ENCODE results near the gene UAP1L1. TPM values are rescaled to one million over a fixed set of nuclear protein-coding genes. Genes with fewer than 3 reads are reported as not detected.

Gene UAP1L1
- total and polyA plus RNA-seq, 2 of the 8 experiments (the other 6 are each of a cell fraction or from before 2014, with no cell fraction given), result 2.0 to 5.4 TPM

DNA sequence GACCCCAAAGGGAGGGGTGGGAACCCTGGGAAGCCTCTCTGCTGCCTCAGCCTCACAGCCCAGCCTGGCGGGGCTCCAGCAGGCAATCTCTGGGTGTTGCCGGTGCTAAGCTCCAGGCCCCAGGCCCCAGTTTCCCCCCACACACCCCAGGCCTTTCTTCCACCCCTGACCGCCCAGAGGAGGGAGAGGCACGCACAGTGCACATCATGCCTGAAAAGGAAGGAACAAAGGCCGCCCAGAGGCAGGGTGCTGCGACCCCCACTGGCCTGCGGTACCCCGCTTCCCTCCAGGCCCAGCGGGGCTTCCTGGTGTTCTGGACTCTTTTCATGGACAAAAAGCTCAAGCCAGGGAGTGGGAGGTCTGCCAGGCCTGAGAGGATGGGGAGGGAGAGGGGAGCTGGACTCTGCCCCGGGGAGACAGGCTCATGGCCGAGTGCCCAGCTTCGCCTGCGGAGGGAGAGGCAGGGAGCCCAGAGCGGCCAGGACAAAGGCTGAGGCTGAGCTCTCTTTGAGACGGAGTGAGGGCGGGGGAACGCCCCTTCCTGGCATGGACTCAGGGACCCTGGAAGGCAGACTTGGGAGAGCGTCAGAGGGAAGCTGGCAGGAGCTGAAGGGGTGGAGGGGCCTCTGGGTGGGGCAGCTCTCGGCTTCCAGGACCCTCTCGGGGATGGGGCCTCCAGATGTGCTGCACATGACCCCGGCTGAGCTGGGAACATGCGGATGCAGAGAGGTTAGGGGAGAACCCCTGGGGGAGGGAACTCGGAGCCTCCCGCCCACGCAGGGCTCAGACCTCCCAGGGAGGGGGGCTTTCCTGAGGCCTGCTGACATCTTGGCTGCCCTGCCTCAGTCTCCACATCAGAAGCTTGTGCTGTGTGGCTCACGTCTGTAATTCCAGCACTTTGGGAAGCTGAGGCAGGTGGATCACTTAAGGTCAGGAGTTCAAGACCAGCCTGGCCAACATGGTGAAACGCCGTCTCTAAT lies 21.6 kb upstream of the UAP1L1 start:
- peak overlapping the region; percentile 13; the same call in 1 of the 2 replicates for H2BK5ac ChIP-seq (ENCODE audit: low read depth, low read length)
- H3K36me3 ChIP-seq (ENCODE audit: control insufficient read depth in 2 of 4, insufficient read depth in 4 of 4, low read length in 3 of 4), result no peaks in the 10 kb centered on the region
- H2BK12ac ChIP-seq (ENCODE audit: low read depth, low read length), result no peak overlapping the region
- FAIRE-seq (no peak), DNase-seq (ENCODE audit: low read depth in 1 of 2, low spot score in 2 of 2) (no peak)
- peaks cover 0 to 18% (median 11%) of the 10 kb centered on the region in 4 experiments; a peak in 5 of 7 replicates for H3K4me1 ChIP-seq (replicated peaks in 1 of 4; ENCODE audit: control insufficient read depth in 3 of 4, insufficient read depth in 4 of 4, low read length in 3 of 4)
- H2AK5ac ChIP-seq (ENCODE audit: low read depth, low read length), result no peak overlapping the region
- H3K56ac ChIP-seq (replicated peaks; ENCODE audit: insufficient read length, low read depth, low read length), result no peak overlapping the region
- no peaks in the 10 kb centered on the region for H3K79me2 ChIP-seq (ENCODE audit: control insufficient read depth in 1 of 2, insufficient read depth in 2 of 2, low read length in 2 of 2)
- peaks cover 9% of the 10 kb centered on the region; the same call in 1 of the 2 replicates for H3K23me2 ChIP-seq (ENCODE audit: low read depth, low read length)
- no peaks in the 10 kb centered on the region for H3K79me1 ChIP-seq (ENCODE audit: low read depth, low read length)
- no peak overlapping the region for H3K14ac ChIP-seq (ENCODE audit: insufficient read length)
- WGBS, 2 experiments (ENCODE audit: extremely low coverage in 1 of 2, insufficient coverage in 1 of 2, insufficient read length in 1 of 2, insufficient replicate concordance in 2 of 2, low coverage in 1 of 2, low lambda C conversion rate in 2 of 2, missing lambda C conversion rate in 1 of 2), result 71% methylated on average over 22 of the region's 28 CpGs; no CpG with 5 or more reads in 1 of the 2 experiments
- no peak overlapping the region; a peak in 1 of 4 replicates for H3K4me2 ChIP-seq (ENCODE audit: insufficient read depth in 1 of 2, low read depth in 2 of 2, low read length in 2 of 2)
- TF ChIP-seq BCL11A (IDR thresholded peaks at IDR 0.05; ENCODE audit: low read depth in 2 of 2, low read length in 2 of 2), result no peak
- no peak for TF ChIP-seq POLR2AphosphoS5 (IDR thresholded peaks at IDR 0.05; ENCODE audit: low read depth, low read length)
- no peak for TF ChIP-seq CHD2 (IDR thresholded peaks at IDR 0.05; ENCODE audit: low read length)
- peak; percentile 34; the same call in 1 of the 2 replicates for TF ChIP-seq EGR1 (IDR thresholded peaks at IDR 0.05; ENCODE audit: borderline replicate concordance, low read depth, low read length)
- TF ChIP-seq SAP30 (IDR thresholded peaks at IDR 0.05; ENCODE audit: insufficient read depth, insufficient replicate concordance, low read length), result no peak
- no peak for TF ChIP-seq CHD1 (IDR thresholded peaks at IDR 0.05; ENCODE audit: low read depth, low read length)
- no peak for TF ChIP-seq CEBPB (IDR thresholded peaks at IDR 0.05; ENCODE audit: low read depth, low read length)
- TF ChIP-seq CBX5 (IDR thresholded peaks at IDR 0.05; ENCODE audit: low read depth, low read length), result no peak
- peak overlapping the region; percentile 88; the same call in 1 of the 2 replicates for H4K8ac ChIP-seq (ENCODE audit: extremely low read depth, insufficient read depth, low read length)
- no peak overlapping the region for H3K9ac ChIP-seq (replicated peaks in 1 of 4; ENCODE audit: extremely low read depth in 1 of 4, low read depth in 3 of 4, low read length in 3 of 4)
- no peak overlapping the region for H2AFZ ChIP-seq (ENCODE audit: low read length)
- no peak overlapping the region for H2BK20ac ChIP-seq (ENCODE audit: low read length)
- H4K91ac ChIP-seq (replicated peaks; ENCODE audit: insufficient read length, low read length), result peak overlapping the region; percentile 55
- H3K9me3 ChIP-seq (ENCODE audit: insufficient read depth in 2 of 2, low read depth in 1 of 2, low read length in 1 of 2), result no peaks in the 10 kb centered on the region
- H3K23ac ChIP-seq (ENCODE audit: insufficient read length), result no peak overlapping the region
- no peak overlapping the region for H3K4ac ChIP-seq (replicated peaks; ENCODE audit: insufficient read length, low read depth, low read length)
- H3K27me3 ChIP-seq (replicated peaks in 1 of 4; ENCODE audit: control insufficient read depth in 3 of 4, extremely low read depth in 1 of 4, insufficient read depth in 3 of 4, low read length in 3 of 4), result peaks cover 10 to 45% (median 36%) of the 10 kb centered on the region in 4 experiments
- no peak overlapping the region for H2BK120ac ChIP-seq (replicated peaks; ENCODE audit: low read depth, low read length)
- no peak overlapping the region for H3K27ac ChIP-seq (ENCODE audit: low read depth, low read length)
- H2BK15ac ChIP-seq (ENCODE audit: low read length), result no peak overlapping the region
- POLR2A ChIA-PET (ENCODE audit: partially characterized antibody), result interaction anchor here (0.9 to 1.4 kb wide), 5 partner anchors 10 to 181 kb away, joined by 3 to 5 read pairs (median 3); partner anchors contain the start of gene SAPCD2
- CTCF ChIA-PET (ENCODE audit: partially characterized antibody), result interaction anchor here (0.6 to 8.6 kb wide), 15 partner anchors 9 to 507 kb away, joined by 3 to 156 read pairs (median 4); partner anchors contain the start of genes NPDC1, RNF224 and SAPCD2
- peaks cover 0 to 2% of the 10 kb centered on the region in 2 experiments for H4K20me1 ChIP-seq (replicated peaks in 1 of 2; ENCODE audit: control insufficient read depth in 1 of 2, insufficient read depth in 2 of 2, low read length in 2 of 2)
- no peak overlapping the region for H3K4me3 ChIP-seq (ENCODE audit: extremely low read depth in 1 of 4, insufficient read depth in 2 of 4, low read depth in 3 of 4, low read length in 4 of 4)
- no peak overlapping the region for H4K5ac ChIP-seq (ENCODE audit: insufficient read length, low read depth, low read length)
- H3K18ac ChIP-seq (ENCODE audit: extremely low read depth, low read length), result no peak overlapping the region; the same call in none of the 2 replicates
